ENCODE results near the gene ATXN2. TPM values are rescaled to one million over a fixed set of nuclear protein-coding genes. Genes with fewer than 3 reads are reported as not detected.
"Not testable (repeated sequence)": the region's sequence is repeated elsewhere in the genome, so short reads cannot be mapped to it uniquely, and the experiment has no call there.

Gene ATXN2
- total RNA-seq, 1 donor from 2014 or later, result 14.2 TPM

DNA sequence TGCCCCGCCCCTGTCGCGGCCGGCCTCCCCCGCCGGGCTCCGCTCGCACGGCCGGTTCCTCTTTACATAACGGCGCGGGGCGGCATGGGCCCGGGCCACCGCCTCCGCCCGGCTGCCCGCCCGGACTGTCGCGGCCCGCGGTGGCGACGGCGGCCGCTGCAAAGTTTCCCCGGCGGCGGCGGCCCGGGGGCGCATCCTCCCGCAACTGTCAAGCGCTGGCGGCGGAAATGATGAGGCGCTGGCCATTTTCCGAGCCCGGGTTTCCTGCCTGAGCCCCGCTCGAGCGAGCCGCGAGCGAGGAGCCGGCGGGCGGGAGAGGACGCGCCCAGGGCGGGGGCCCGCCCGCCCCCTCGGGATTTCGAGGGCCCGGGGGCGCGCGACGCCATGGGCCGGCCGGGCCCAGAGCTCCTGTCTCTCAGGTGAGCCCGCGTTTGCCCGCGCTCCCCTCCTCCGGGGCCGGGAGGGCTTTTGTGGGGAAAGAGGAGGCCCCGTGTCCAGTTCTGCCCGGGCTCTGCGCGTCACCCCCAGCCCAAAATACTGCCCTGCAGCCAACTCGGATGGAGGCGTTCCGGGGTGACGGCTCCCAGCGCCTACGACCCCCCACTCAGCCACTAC is 193.1 kb downstream of the ATXN2 start, which contains the start of gene SH2B3:
Gene SH2B3 (plus strand): TSS at position 65 of the 615 bp plus-strand sequence. CDS start 12,223 bp downstream, outside the sequence.
- TF ChIP-seq, protein P1, sequence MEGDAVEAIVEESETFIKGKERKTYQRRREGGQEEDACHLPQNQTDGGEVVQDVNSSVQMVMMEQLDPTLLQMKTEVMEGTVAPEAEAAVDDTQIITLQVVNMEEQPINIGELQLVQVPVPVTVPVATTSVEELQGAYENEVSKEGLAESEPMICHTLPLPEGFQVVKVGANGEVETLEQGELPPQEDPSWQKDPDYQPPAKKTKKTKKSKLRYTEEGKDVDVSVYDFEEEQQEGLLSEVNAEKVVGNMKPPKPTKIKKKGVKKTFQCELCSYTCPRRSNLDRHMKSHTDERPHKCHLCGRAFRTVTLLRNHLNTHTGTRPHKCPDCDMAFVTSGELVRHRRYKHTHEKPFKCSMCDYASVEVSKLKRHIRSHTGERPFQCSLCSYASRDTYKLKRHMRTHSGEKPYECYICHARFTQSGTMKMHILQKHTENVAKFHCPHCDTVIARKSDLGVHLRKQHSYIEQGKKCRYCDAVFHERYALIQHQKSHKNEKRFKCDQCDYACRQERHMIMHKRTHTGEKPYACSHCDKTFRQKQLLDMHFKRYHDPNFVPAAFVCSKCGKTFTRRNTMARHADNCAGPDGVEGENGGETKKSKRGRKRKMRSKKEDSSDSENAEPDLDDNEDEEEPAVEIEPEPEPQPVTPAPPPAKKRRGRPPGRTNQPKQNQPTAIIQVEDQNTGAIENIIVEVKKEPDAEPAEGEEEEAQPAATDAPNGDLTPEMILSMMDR (conservative IDR thresholded peaks at IDR 0.05; ENCODE audit: low read depth, low read length), result no peak
- peak within 1 kb of the TSS; percentile 86 for H3K4me3 ChIP-seq (ENCODE audit: low read depth, low read length)
- DNase-seq (ENCODE audit: low read depth), result no peak

DNA sequence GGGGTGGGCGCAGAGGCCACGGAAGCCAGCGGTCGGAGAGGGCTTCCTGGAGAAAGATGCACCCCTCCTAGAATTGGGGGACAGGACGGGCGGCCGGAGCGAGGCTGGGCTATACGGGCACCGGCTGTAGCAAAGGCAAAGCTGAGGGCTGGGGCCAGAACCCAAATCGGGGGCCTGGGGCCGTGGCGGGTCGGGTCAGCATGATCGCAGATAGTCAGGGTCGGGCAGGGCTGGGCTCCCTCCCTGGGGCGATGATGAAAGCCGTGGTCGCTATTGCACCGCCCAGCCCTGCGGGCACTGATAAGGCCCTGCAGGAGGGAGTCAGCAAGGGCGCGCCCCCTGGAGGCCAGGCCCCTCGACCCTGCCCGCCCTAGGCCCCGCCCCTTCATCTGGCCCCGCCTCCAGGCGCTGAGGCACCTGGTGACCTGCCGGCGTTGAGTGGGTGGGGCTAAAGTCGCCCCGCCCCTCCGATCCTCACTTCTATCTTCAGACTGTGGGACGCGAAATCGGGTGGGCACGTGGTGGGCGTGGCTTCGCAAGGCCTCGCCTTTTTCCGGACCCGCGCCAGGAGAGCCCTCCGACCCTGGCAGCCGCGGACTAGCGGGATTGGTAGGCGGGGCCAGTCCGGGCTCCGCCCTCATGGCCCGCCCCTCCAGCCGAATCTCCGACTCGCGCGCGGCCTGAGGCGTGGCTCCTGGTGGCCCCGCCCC is 193.8 kb downstream of the ATXN2 start:
- TF ChIP-seq, protein P1 (conservative IDR thresholded peaks at IDR 0.05; ENCODE audit: low read depth, low read length), result peak; percentile 50
- no peak for DNase-seq (ENCODE audit: low read depth)

DNA sequence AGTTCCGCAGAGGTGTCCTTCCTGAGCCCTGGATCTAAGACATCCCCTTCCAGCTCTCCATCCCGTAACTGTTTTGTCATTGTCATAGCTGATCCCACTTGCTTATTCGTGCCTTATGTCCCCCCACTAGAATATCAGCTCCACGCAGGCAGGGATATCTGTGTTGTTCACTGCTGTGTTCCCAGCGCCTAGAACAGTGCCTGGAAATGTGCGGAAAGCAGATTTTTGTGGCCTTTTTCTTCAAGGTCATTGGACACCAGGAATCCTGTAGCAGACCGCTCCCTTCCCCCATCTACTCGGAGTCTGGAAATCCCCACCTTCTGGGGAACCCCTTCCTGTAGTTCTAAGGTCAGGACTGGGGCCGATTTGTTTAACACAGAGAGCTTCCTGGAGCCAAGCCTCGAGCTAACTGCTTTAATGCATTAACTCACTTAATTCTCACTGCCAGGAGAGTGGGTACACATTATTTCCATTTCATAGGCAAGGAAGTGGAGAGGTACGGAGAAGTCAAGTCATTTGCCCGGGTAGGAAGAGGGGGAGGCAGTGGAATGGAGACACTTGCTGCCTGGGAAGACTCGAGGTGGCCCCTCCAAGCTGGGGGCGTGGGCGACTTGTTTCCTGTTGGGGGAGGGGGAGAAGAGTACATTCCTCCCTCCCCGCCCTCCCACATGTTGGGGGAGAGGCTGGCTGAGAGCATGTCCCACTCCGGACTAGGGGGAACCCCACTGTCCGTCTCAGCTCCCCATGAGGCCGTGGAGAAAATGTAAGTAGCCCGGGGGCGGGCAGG is 194.6 kb downstream of the ATXN2 start:
- peak; percentile 87 for DNase-seq (ENCODE audit: low read depth)
- TF ChIP-seq, protein P1 (conservative IDR thresholded peaks at IDR 0.05; ENCODE audit: low read depth, low read length), result no peak
- H3K4me3 ChIP-seq (ENCODE audit: low read depth, low read length), result peak overlapping the region; percentile 86

More for the DNA sequence above, 193.8 kb downstream of the ATXN2 start:
- peak overlapping the region; percentile 86 for H3K4me3 ChIP-seq (ENCODE audit: low read depth, low read length)

DNA sequence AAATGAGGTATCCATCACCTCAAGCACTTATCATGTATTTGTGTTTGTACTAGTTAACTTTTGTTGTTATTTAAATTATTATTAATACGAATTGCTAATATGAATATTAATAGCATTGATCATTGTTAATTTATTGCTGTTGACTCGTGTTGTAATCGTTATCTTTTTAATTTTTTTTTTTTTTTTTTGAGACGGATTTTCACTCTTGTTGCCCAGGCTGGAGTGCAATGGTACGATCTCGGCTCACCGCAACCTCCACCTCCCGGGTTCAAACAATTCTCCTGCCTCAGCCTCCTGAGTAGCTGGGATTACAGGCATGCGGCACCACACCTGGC is 196.7 kb downstream of the ATXN2 start:
- H3K4me3 ChIP-seq (ENCODE audit: low read depth, low read length); DNase-seq (ENCODE audit: low read depth): not testable (repeated sequence)

Other genes starting within 250 kb of the ATXN2 start
- gene PHETA1, start 230.2 kb downstream of the ATXN2 start, total RNA-seq, result 21.2 and 28.7 TPM in 2 replicates
- gene SH2B3, start 193.4 kb downstream of the ATXN2 start, total RNA-seq, result 34.0 and 59.6 TPM in 2 replicates
- gene BRAP, start 86.6 kb upstream of the ATXN2 start, total RNA-seq, result 13.7 and 19.9 TPM in 2 replicates
- 11.5 and 15.6 TPM in 2 replicates for gene ACAD10, start 86.7 kb upstream of the ATXN2 start, total RNA-seq
- 19.3 and 25.2 TPM in 2 replicates for gene ALDH2, start 167.6 kb upstream of the ATXN2 start, total RNA-seq
- 45.0 and 45.4 TPM in 2 replicates for gene MAPKAPK5, start 242.9 kb upstream of the ATXN2 start, total RNA-seq

Data from epithelial cell of proximal tubule (primary cell).